Skeletal muscle tissue (tissue), 4 donors: ENCODE measurements around the gene RARRES2. TPM values are rescaled to one million over a fixed set of nuclear protein-coding genes. Genes with fewer than 3 reads are reported as not detected.

Experiments
- H3K27ac ChIP-seq: one replicate; pipeline ENCODE4 v1.7.0; 2013; ENCODE audit warnings: mild to moderate bottlenecking, low read depth, low read length, inconsistent platforms
- H3K27me3 ChIP-seq, 3 donors: one replicate each; pipeline ENCODE4 v1.7.0; 2013; ENCODE audit warnings: low read length in 3 of 3; ENCODE audit not compliant: control insufficient read depth in 3 of 3, insufficient read depth in 3 of 3
- H3K36me3 ChIP-seq, 3 donors: one replicate each; pipeline ENCODE4 v1.7.0; 2013; ENCODE audit warnings: low read length in 3 of 3; ENCODE audit not compliant: control insufficient read depth in 3 of 3, insufficient read depth in 3 of 3
- H3K4me1 ChIP-seq, 3 donors: one replicate each; pipeline ENCODE4 v1.7.0; 2013; ENCODE audit warnings: low read length in 3 of 3, mild to moderate bottlenecking in 3 of 3; ENCODE audit not compliant: control insufficient read depth in 3 of 3, insufficient read depth in 3 of 3
- H3K4me3 ChIP-seq, 3 donors: one replicate each; pipeline ENCODE4 v1.7.0; 2013; ENCODE audit warnings: low read length in 3 of 3
- H3K9ac ChIP-seq, 3 donors: one replicate each; pipeline ENCODE4 v1.7.0; 2013; ENCODE audit warnings: low read length in 3 of 3, mild to moderate bottlenecking in 3 of 3, moderate library complexity in 2 of 3, low read depth in 1 of 3
- H3K9me3 ChIP-seq, 3 donors: one replicate each; pipeline ENCODE4 v1.7.0; 2013; ENCODE audit warnings: low read length in 3 of 3; ENCODE audit not compliant: control insufficient read depth in 3 of 3
- total RNA-seq: library from RNA; depleted of rRNA; stranded (reverse); fragments of >200 nt; gene quantifications from one replicate; pipeline ENCODE4 v1.2.3, GENCODE V29; 2014
- donor health status: Osteomylitis.

RARRES2 gene
- total RNA-seq, 1 donor from 2014 or later: 54.3 TPM

- peak overlapping the region in 1 of 3 donors; percentile 62 for H3K9ac ChIP-seq
- no peak overlapping the region for H3K4me3 ChIP-seq
- no peaks in the 10 kb centered on the region for H3K9me3 ChIP-seq
- peaks cover 31 to 42% (median 38%) of the 10 kb centered on the region in 3 donors for H3K36me3 ChIP-seq
- no peaks in the 10 kb centered on the region for H3K27me3 ChIP-seq
- H3K27ac ChIP-seq: no peak overlapping the region
- peaks cover 36 to 55% (median 51%) of the 10 kb centered on the region in 3 donors for H3K4me1 ChIP-seq
These were observed 29.9 kb upstream of the RARRES2 start for GRCh38 chr7:150371131-150371995.

DNA sequence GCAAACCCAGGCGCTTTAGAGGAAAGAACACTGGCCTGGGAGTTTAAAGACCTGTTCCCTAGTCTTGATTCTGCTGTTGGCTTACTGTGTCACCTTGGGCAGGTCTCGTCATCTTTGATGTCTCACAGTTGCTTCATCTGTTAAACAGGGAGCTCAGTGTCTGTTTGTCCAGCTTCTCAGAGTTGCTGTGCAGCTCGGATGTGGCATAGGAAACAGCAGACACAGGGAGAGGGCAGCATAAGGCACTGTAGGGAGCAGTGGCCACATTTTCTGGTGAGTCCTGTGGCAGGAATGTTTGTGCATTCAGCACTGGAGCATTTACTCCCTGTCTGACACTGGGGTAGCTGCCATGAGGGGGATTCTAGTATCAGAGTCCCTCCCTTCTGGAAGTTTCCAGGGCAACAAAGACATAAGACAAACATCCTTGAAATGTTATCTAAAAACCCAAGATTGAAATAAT is 29.2 kb upstream of the RARRES2 start:
- H3K36me3 ChIP-seq: peaks cover 31 to 42% (median 38%) of the 10 kb centered on the region in 3 donors
- no peak overlapping the region for H3K4me3 ChIP-seq
- peaks cover 36 to 48% (median 44%) of the 10 kb centered on the region in 3 donors for H3K4me1 ChIP-seq
- H3K27me3 ChIP-seq: no peaks in the 10 kb centered on the region
- no peak overlapping the region for H3K27ac ChIP-seq
- peak overlapping the region; percentile 84 to 98 (median 96) for H3K9ac ChIP-seq
- no peaks in the 10 kb centered on the region for H3K9me3 ChIP-seq

DNA sequence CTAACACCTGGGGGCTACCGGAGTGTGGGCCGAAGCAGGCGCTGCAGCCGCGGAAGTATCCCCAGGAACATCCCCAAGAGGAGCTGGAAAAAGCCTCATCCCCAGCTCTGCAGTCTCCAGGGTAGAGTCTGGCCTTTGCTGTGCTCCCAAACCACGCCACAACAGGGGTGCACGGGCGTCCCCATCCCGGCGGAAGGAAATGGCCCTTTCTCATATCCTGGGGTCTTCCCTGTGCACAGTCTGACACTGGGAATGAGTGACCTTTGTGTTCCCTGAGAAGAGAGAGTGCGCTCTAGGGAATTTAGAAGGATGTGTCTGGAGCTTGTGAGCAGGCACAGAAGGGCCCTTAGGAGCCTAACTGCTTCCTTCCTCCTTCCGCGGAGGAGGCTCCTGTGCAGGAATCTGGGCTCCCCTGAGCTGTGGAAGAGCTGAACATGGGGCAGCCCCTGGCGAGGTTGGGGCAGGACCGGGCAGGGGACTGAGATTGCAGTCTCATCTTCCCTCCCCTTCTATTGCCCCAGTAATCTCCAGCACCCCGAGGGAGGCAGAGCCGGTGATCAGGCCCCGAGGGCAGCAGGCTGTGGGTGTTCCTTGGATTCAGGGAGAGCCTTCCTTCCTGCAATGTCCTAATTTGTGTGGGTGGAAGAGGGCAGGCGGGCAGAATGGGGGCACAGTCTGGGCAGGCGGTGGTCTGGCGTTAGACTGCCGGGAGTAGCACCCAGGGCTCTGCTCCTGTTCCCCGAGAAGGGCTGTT is 28.5 kb upstream of the RARRES2 start:
- Histone ChIP-seq H3K27me3 (no peaks in the 10 kb centered on the region), H3K4me3 (peak overlapping the region; percentile 76 to 95 (median 90)), H3K9ac (peak overlapping the region; percentile 84 to 98 (median 96)), H3K27ac (peak overlapping the region; percentile 98), H3K4me1 (peaks cover 36 to 50% (median 44%) of the 10 kb centered on the region in 3 donors), H3K9me3 (no peaks in the 10 kb centered on the region), H3K36me3 (peaks cover 31 to 42% (median 38%) of the 10 kb centered on the region in 3 donors)

- H3K27me3 ChIP-seq: no peaks in the 10 kb centered on the region
- H3K9ac ChIP-seq: peak overlapping the region; percentile 84 to 98 (median 96)
- H3K36me3 ChIP-seq: peaks cover 25 to 38% (median 35%) of the 10 kb centered on the region in 3 donors
- H3K27ac ChIP-seq: peak overlapping the region; percentile 98
- H3K4me3 ChIP-seq: peak overlapping the region; percentile 76 to 95 (median 90)
- peaks cover 38 to 50% (median 42%) of the 10 kb centered on the region in 3 donors for H3K4me1 ChIP-seq
- H3K9me3 ChIP-seq: no peaks in the 10 kb centered on the region
These were observed 27.7 kb upstream of the RARRES2 start for GRCh38 chr7:150368884-150369747.

DNA sequence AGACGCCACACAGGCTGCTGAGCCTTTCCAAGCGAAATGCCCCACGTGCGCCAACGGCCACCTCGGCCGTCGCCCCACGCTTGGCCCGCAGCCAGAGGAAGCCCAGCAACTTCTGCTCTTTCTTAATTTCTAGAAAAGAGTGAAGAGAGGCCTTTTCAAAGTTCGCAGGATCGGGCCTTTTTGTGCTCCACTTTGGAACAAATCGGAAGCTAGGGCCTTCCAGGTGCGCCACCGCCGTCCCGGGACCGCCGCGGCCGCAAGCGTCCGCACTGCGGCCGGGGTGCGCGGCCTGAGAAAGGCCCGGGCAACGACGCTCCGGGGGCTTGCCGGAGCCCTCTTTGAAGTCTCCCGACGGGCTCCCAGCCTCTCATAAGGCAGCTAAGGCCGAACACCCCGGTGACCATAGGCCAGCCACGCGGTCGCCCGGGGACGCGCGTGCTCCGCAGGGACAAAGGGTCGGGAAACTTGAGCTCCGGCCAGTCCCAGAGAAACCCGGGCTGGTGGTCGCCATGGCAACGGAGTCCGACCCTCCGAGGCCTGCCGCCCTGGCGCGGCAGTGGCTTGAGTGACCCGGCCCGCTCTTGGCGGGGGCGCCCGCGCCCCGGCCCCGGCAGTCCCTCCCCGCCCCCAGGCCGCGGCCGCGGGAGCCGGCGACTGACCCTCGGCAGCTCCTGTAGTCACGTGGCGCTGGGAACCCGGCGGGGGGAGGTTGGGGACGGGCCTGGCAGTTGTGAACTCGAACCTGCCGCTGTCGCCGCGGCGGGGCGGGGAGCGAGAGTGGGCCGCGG is 26.9 kb upstream of the RARRES2 start, which contains the start of gene REPIN1:
Gene REPIN1 (plus strand): TSS at position 727 of the 788 bp plus-strand sequence. CDS start 890 bp downstream, outside the sequence.
- Histone ChIP-seq H3K36me3 (peaks cover 18 to 34% (median 26%) of the 10 kb centered on the region in 3 donors), H3K9ac (peak within 1 kb of the TSS; percentile 84 to 98 (median 96)), H3K27ac (peak within 1 kb of the TSS; percentile 98), H3K9me3 (no peaks in the 10 kb centered on the region), H3K27me3 (no peaks in the 10 kb centered on the region), H3K4me1 (peaks cover 40 to 50% (median 40%) of the 10 kb centered on the region in 3 donors), H3K4me3 (peak within 1 kb of the TSS; percentile 76 to 95 (median 90))

- Histone ChIP-seq H3K27me3 (no peaks in the 10 kb centered on the region), H3K4me3 (peak overlapping the region; percentile 63 to 95 (median 76)), H3K9me3 (no peaks in the 10 kb centered on the region), H3K4me1 (peaks cover 35 to 50% (median 40%) of the 10 kb centered on the region in 3 donors), H3K36me3 (peaks cover 13 to 28% (median 20%) of the 10 kb centered on the region in 3 donors), H3K9ac (peak overlapping the region; percentile 84 to 98 (median 96)), H3K27ac (peak overlapping the region; percentile 98)
These were observed 26.3 kb upstream of the RARRES2 start for GRCh38 chr7:150367677-150368095.

GRCh38 chr7:150365673-150366398 is 24.4 kb upstream of the RARRES2 start:
- Histone ChIP-seq H3K4me3 (no peak overlapping the region), H3K36me3 (peaks cover 6 to 13% (median 10%) of the 10 kb centered on the region in 3 donors), H3K4me1 (peaks cover 41 to 57% (median 51%) of the 10 kb centered on the region in 3 donors), H3K9me3 (no peaks in the 10 kb centered on the region), H3K9ac (no peak overlapping the region), H3K27me3 (no peaks in the 10 kb centered on the region), H3K27ac (no peak overlapping the region)

- Histone ChIP-seq H3K9me3 (no peaks in the 10 kb centered on the region), H3K9ac (no peak overlapping the region), H3K27ac (no peak overlapping the region), H3K27me3 (no peaks in the 10 kb centered on the region), H3K4me3 (no peak overlapping the region), H3K4me1 (peaks cover 35 to 51% (median 45%) of the 10 kb centered on the region in 3 donors), H3K36me3 (peaks cover 4 to 8% (median 6%) of the 10 kb centered on the region in 3 donors)
These were observed 23.8 kb upstream of the RARRES2 start for GRCh38 chr7:150365194-150365593.
